GM12878 (cell line): Measurements from ENCODE around the gene SPAG6. TPM values are rescaled to one million over a fixed set of nuclear protein-coding genes. Genes with fewer than 3 reads are reported as not detected.

Experiments used
- CBFB ChIP-seq: IDR thresholded peaks from 2 replicates; pipeline ENCODE4 v1.6.1; 2016; ENCODE audit warnings: antibody characterized with exemption, low read depth
- CEBPB ChIP-seq, 2 experiments: fragments of 150-350 bp in 1 of 2; IDR thresholded peaks; 2 replicates each; pipeline ENCODE4 v1.6.1; 2012 to 2014; ENCODE audit warnings: low read depth in 2 of 2, low read length in 2 of 2, borderline replicate concordance in 1 of 2, inconsistent platforms in 1 of 2
- CHD2 ChIP-seq: IDR thresholded peaks from 2 replicates; pipeline ENCODE4 v1.6.1; 2011; ENCODE audit warnings: low read depth, low read length, improper control_type of control experiment, borderline replicate concordance
- GABPA ChIP-seq: IDR thresholded peaks from 2 replicates; pipeline ENCODE4 v1.6.1; 2014; ENCODE audit warnings: antibody characterized with exemption, low read depth, mild to moderate bottlenecking, inconsistent platforms
- HDGF ChIP-seq: fragments of 450-650 bp; IDR thresholded peaks from 2 replicates; pipeline ENCODE4 v1.6.1; 2016; ENCODE audit warnings: antibody characterized with exemption
- IRF4 ChIP-seq: IDR thresholded peaks from 2 replicates; pipeline ENCODE4 v1.6.1; 2011; ENCODE audit warnings: low read depth, low read length
- KLF5 ChIP-seq: fragments of 450-650 bp; IDR thresholded peaks from 2 replicates; pipeline ENCODE4 v1.6.1; 2014; ENCODE audit warnings: mild to moderate bottlenecking; ENCODE audit not compliant: partially characterized antibody
- NFIC ChIP-seq: IDR thresholded peaks from 2 replicates; pipeline ENCODE4 v1.6.1; 2012; ENCODE audit warnings: low read depth, mild to moderate bottlenecking, inconsistent platforms, low read length, moderate library complexity
- NR2F1 ChIP-seq: fragments of 450-650 bp; conservative IDR thresholded peaks from 2 replicates; pipeline ENCODE4 v1.6.1; 2017; ENCODE audit warnings: mild to moderate bottlenecking
- PAX5 ChIP-seq: IDR thresholded peaks from 2 replicates; pipeline ENCODE4 v1.6.1; 2011; ENCODE audit warnings: low read depth, low read length, borderline replicate concordance
- POLR2AphosphoS2 ChIP-seq: IDR thresholded peaks from 2 replicates; pipeline ENCODE4 v1.6.1; 2011; ENCODE audit warnings: low read depth, mild to moderate bottlenecking, low read length, improper control_type of control experiment, moderate library complexity
- RB1 ChIP-seq: fragments of 450-650 bp; formaldehyde crosslinking; IDR thresholded peaks from 2 replicates; pipeline ENCODE4 v1.6.1; 2017; ENCODE audit warnings: mild to moderate bottlenecking, borderline replicate concordance
- RBBP5 ChIP-seq: fragments of 200-600 bp; sonication (generic); conservative IDR thresholded peaks from 2 replicates; pipeline ENCODE4 v1.6.1; 2016
- RCOR1 ChIP-seq: conservative IDR thresholded peaks from 2 replicates; pipeline ENCODE4 v1.6.1; 2012; ENCODE audit warnings: low read depth, low read length, improper control_type of control experiment
- RUNX3 ChIP-seq: IDR thresholded peaks from 2 replicates; pipeline ENCODE4 v1.6.1; 2012; ENCODE audit warnings: low read length, inconsistent platforms
- SIX5 ChIP-seq: IDR thresholded peaks from 2 replicates; pipeline ENCODE4 v1.6.1; 2011; ENCODE audit warnings: mild to moderate bottlenecking, low read depth, low read length, moderate library complexity; ENCODE audit not compliant: severe bottlenecking
- SMAD5 ChIP-seq: IDR thresholded peaks from 2 replicates; pipeline ENCODE4 v1.6.1; 2016; ENCODE audit warnings: antibody characterized with exemption, low read depth
- SP1 ChIP-seq: IDR thresholded peaks from one replicate; pipeline ENCODE4 v1.6.1; 2011; ENCODE audit warnings: low read depth, low read length
- SREBF1 ChIP-seq: IDR thresholded peaks from 2 replicates; pipeline ENCODE4 v1.6.1; 2012; ENCODE audit warnings: mild to moderate bottlenecking, low read length
- TBL1XR1 ChIP-seq: IDR thresholded peaks from 2 replicates; pipeline ENCODE4 v1.6.1; 2012; ENCODE audit warnings: low read depth, low read length, improper control_type of control experiment
- TCF7 ChIP-seq: IDR thresholded peaks from 2 replicates; pipeline ENCODE4 v1.6.1; 2014; ENCODE audit warnings: antibody characterized with exemption, borderline replicate concordance
- YBX1 ChIP-seq: fragments of 450-650 bp; IDR thresholded peaks from 2 replicates; pipeline ENCODE4 v1.6.1; 2016; ENCODE audit warnings: antibody characterized with exemption
- ZNF217 ChIP-seq: fragments of 450-650 bp; IDR thresholded peaks from 2 replicates; pipeline ENCODE4 v1.6.1; 2017; ENCODE audit warnings: antibody characterized with exemption, mild to moderate bottlenecking
- polyA plus RNA-seq, 11 experiments: library from polyadenylated mRNA; depleted of rRNA in 4 of 11; unstranded in 6 of 11; stranded (reverse) in 5 of 11; fragments of >200 nt; fragmentation: Nextera tagmentation in 4 of 11; fragmentation: Illumina TruSeq in 1 of 11; extraction: Ambion mirVana in 4 of 11; extraction: Trizol in 1 of 11; gene quantifications; 1 replicate in 1 of 11; 2 replicates in 10 of 11; pipeline versions ENCODE4 v1.2.1 to v1.2.3, GENCODE V29; 2011 to 2016; ENCODE audit warnings: inconsistent platforms in 2 of 11, missing spikeins in 2 of 11, low read depth in 1 of 11
- total RNA-seq, 4 experiments: library from RNA; depleted of rRNA in 3 of 4; stranded (reverse); fragments of >200 nt in 3 of 4; fragmentation: Illumina TruSeq in 1 of 4; extraction: Trizol in 1 of 4; gene quantifications; 2 replicates each; pipeline versions ENCODE4 v1.2.1 to v1.2.3, GENCODE V29; 2013 to 2021
- TF ChIP-seq, protein P1 (sequence below): fragments of 450-650 bp; IDR thresholded peaks from 2 replicates; pipeline ENCODE4 v1.6.1; 2017; ENCODE audit warnings: mild to moderate bottlenecking, moderate library complexity
- TF ChIP-seq, protein P2 (sequence below): fragments of 450-650 bp; formaldehyde crosslinking; IDR thresholded peaks from 2 replicates; pipeline ENCODE4 v1.4.0; 2020; ENCODE audit warnings: mild to moderate bottlenecking, moderate library complexity

Gene SPAG6
- total and polyA plus RNA-seq, 10 of the 15 experiments (the other 5 are each of a cell fraction or from before 2014, with no cell fraction given), result 0.13 to 0.99 (median 0.40) TPM; not detected in 1

DNA sequence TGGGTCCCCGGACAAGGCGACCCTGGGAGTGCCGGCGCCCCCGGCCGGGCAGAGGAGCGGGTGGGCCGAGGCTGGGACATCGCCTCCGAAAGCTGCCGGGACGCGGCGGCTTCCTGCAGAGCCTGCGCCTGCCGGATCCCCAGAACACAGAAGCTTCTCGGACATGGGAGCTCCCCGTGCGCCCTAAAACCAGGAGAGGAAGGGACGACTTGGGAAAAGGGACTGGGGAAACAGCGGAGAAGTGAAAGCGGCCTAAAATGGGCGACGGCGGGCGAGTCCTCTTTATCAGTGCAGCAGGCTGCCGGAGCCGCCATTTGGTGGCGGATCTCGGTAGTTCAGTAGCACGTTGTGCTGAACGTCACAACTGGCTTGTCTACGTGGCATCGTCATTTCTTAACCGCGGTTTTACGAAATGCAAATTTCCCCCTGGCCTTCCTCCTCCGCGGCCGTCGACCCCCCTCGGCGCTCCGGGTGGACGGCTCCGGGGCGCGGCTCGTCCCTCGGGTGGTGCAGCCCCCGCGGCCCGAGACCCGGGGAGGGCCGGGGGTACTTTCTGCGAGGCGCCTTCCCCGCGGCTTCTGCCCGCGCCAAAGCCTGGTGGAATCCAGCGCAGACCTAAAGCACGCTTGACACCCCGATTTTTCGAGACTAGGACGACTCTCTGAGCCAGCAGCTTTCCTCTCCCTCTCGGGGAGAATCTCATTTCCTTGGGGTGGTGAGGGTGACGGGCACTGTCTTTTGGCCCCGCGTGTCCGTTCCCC lies 9.9 kb upstream of the SPAG6 start (continued):
- no peak for TF ChIP-seq SP1
- TF ChIP-seq KLF5, result no peak
- TF ChIP-seq ZNF217, result no peak
- TF ChIP-seq SREBF1, result no peak
- TF ChIP-seq CEBPB (IDR thresholded peaks at IDR 0.05; ENCODE audit: borderline replicate concordance in 1 of 2, low read depth in 2 of 2, low read length in 2 of 2), result no peak
- peak; percentile 71 for TF ChIP-seq RUNX3
- no peak for TF ChIP-seq POLR2AphosphoS2
- TF ChIP-seq SIX5, result no peak
- TF ChIP-seq CBFB, result no peak
- no peak for TF ChIP-seq TBL1XR1
- TF ChIP-seq, protein P1, sequence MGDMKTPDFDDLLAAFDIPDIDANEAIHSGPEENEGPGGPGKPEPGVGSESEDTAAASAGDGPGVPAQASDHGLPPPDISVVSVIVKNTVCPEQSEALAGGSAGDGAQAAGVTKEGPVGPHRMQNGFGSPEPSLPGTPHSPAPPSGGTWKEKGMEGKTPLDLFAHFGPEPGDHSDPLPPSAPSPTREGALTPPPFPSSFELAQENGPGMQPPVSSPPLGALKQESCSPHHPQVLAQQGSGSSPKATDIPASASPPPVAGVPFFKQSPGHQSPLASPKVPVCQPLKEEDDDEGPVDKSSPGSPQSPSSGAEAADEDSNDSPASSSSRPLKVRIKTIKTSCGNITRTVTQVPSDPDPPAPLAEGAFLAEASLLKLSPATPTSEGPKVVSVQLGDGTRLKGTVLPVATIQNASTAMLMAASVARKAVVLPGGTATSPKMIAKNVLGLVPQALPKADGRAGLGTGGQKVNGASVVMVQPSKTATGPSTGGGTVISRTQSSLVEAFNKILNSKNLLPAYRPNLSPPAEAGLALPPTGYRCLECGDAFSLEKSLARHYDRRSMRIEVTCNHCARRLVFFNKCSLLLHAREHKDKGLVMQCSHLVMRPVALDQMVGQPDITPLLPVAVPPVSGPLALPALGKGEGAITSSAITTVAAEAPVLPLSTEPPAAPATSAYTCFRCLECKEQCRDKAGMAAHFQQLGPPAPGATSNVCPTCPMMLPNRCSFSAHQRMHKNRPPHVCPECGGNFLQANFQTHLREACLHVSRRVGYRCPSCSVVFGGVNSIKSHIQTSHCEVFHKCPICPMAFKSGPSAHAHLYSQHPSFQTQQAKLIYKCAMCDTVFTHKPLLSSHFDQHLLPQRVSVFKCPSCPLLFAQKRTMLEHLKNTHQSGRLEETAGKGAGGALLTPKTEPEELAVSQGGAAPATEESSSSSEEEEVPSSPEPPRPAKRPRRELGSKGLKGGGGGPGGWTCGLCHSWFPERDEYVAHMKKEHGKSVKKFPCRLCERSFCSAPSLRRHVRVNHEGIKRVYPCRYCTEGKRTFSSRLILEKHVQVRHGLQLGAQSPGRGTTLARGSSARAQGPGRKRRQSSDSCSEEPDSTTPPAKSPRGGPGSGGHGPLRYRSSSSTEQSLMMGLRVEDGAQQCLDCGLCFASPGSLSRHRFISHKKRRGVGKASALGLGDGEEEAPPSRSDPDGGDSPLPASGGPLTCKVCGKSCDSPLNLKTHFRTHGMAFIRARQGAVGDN, result peak; percentile 78
- no peak for TF ChIP-seq GABPA
- no peak for TF ChIP-seq PAX5
- TF ChIP-seq, protein P2, sequence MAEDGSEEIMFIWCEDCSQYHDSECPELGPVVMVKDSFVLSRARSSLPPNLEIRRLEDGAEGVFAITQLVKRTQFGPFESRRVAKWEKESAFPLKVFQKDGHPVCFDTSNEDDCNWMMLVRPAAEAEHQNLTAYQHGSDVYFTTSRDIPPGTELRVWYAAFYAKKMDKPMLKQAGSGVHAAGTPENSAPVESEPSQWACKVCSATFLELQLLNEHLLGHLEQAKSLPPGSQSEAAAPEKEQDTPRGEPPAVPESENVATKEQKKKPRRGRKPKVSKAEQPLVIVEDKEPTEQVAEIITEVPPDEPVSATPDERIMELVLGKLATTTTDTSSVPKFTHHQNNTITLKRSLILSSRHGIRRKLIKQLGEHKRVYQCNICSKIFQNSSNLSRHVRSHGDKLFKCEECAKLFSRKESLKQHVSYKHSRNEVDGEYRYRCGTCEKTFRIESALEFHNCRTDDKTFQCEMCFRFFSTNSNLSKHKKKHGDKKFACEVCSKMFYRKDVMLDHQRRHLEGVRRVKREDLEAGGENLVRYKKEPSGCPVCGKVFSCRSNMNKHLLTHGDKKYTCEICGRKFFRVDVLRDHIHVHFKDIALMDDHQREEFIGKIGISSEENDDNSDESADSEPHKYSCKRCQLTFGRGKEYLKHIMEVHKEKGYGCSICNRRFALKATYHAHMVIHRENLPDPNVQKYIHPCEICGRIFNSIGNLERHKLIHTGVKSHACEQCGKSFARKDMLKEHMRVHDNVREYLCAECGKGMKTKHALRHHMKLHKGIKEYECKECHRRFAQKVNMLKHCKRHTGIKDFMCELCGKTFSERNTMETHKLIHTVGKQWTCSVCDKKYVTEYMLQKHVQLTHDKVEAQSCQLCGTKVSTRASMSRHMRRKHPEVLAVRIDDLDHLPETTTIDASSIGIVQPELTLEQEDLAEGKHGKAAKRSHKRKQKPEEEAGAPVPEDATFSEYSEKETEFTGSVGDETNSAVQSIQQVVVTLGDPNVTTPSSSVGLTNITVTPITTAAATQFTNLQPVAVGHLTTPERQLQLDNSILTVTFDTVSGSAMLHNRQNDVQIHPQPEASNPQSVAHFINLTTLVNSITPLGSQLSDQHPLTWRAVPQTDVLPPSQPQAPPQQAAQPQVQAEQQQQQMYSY, result no peak
- TF ChIP-seq IRF4, result no peak
- no peak for TF ChIP-seq RB1
- no peak for TF ChIP-seq HDGF
- no peak for TF ChIP-seq CHD2
- no peak for TF ChIP-seq RCOR1
- TF ChIP-seq NFIC, result no peak
- TF ChIP-seq SMAD5, result no peak
- no peak for TF ChIP-seq RBBP5
- TF ChIP-seq NR2F1, result no peak
- no peak for TF ChIP-seq YBX1
- TF ChIP-seq TCF7, result no peak
